Kidney tubule cell (primary cell): Measurements from ENCODE around the gene FAM83D.
"Not testable (repeated sequence)": the region's sequence is repeated elsewhere in the genome, so short reads cannot be mapped to it uniquely, and the experiment has no call there.

ENCODE experiments used
- DNase-seq: peaks from one replicate; pipeline ENCODE4 v3.0.0-alpha.2; 2018; ENCODE audit warnings: low spot score

The FAM83D gene

GRCh38 chr20:38934530-38934929, 8.3 kb downstream of the FAM83D start:
- no peak for DNase-seq

GRCh38 chr20:38935285-38935684, 9.1 kb downstream of the FAM83D start:
- DNase-seq, result peak; percentile 44

- peak; percentile 59 for DNase-seq
Observed at GRCh38 chr20:38935967-38936407, 9.8 kb downstream of the FAM83D start.

- DNase-seq, result no peak
Observed at GRCh38 chr20:38937000-38937399, 10.8 kb downstream of the FAM83D start.

- no peak for DNase-seq
Observed at GRCh38 chr20:38937978-38938473, 11.8 kb downstream of the FAM83D start.

GRCh38 chr20:38939686-38940085, 13.5 kb downstream of the FAM83D start:
- DNase-seq, result no peak

- no peak for DNase-seq
Observed at GRCh38 chr20:38940644-38941043, 14.4 kb downstream of the FAM83D start.

GRCh38 chr20:38941726-38942389, 15.6 kb downstream of the FAM83D start:
- DNase-seq, result no peak

- DNase-seq, result no peak
Observed at GRCh38 chr20:38945012-38945411, 18.8 kb downstream of the FAM83D start.

- no peak for DNase-seq
Observed at GRCh38 chr20:38946836-38947235, 20.6 kb downstream of the FAM83D start.

GRCh38 chr20:38947931-38948362, 21.7 kb downstream of the FAM83D start:
- DNase-seq, result no peak

GRCh38 chr20:38950254-38950653, 24.0 kb downstream of the FAM83D start:
- no peak for DNase-seq

- DNase-seq, result no peak
Observed at GRCh38 chr20:38951611-38952010, 25.4 kb downstream of the FAM83D start.

GRCh38 chr20:38952153-38952552, 25.9 kb downstream of the FAM83D start:
- no peak for DNase-seq

- DNase-seq, result no peak
Observed at GRCh38 chr20:38953630-38954340, 27.6 kb downstream of the FAM83D start.

GRCh38 chr20:38957235-38957876, 31.1 kb downstream of the FAM83D start:
- no peak for DNase-seq

GRCh38 chr20:38957915-38958485, 31.8 kb downstream of the FAM83D start:
- DNase-seq, result no peak

GRCh38 chr20:38960187-38960687, 34.0 kb downstream of the FAM83D start:
- DNase-seq, result not testable (repeated sequence)

- no peak for DNase-seq
Observed at GRCh38 chr20:38961530-38962043, 35.4 kb downstream of the FAM83D start.

GRCh38 chr20:38962044-38962927, 36.1 kb downstream of the FAM83D start, which contains the start of gene DHX35:
TSS of gene DHX35 (plus strand) at chr20:38962344. CDS start at chr20:38962368, 24 bp downstream.
- DNase-seq, result peak; percentile 97

GRCh38 chr20:38962928-38963401, 36.7 kb downstream of the FAM83D start:
- DNase-seq, result no peak
